ENCODE results near the gene PGAP1. TPM values are rescaled to one million over a fixed set of nuclear protein-coding genes. Genes with fewer than 3 reads are reported as not detected.

The PGAP1 gene
- total and polyA plus RNA-seq, 2 donors (not counting 1 experiment from before 2014, with no cell fraction given) = 0.25 to 21.8 TPM

DNA sequence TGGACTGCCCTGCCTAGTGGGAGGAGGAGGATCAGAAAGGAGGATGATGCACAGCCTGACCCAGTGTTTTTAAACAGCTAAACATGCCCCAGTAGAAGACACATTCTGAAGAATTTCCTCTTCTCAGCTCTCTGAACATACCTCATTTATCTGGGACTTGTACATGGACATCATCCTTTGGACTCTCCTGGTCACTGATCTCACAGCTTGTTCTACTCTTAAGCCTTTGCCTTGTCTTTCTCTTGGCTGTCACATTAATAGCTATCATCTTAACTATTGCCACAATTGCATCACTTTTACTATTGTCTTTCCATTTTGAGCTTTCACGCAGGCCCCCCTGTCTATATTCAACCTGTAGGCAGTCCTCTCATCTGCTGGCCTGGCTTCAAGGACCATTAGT is 42.0 kb upstream of the PGAP1 start:
- CTCF ChIA-PET = no interaction called here
- WGBS (ENCODE audit: insufficient coverage) = no CpG with 5 or more reads among the region's 1 CpG

DNA sequence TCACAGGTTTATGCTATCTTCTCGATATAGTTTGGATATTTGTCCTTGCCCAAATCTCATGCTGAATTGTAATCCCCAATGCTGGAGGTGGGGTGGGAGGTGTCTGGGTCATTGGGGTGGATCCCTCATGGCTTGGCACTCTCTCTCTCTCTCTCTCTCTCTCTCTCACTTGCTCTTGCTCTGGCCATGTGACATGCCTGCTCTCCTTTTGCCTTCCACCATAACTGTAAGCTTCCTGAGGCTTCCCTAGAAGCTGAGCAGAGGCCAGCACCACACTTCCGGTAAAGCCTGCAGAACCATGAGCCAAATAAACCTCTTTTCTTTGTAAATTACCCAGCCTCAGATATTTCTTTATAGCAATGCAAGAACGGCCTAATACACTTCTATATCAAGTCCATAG is 41.3 kb upstream of the PGAP1 start:
- Mint-ChIP-seq H3K9me3 (ENCODE audit: insufficient read depth) (no peaks in the 10 kb centered on the region), H3K27ac (no peak overlapping the region), H3K4me3 (no peak overlapping the region), H3K27me3 (no peaks in the 10 kb centered on the region), H3K4me1 (no peaks in the 10 kb centered on the region)
- H2AFZ ChIP-seq (ENCODE audit: insufficient read depth, low read depth, low read length, poor library complexity, severe bottlenecking) = no peak overlapping the region
- no peak overlapping the region for H3K27ac ChIP-seq (ENCODE audit: low read length in 2 of 2)
- H3K9ac ChIP-seq (ENCODE audit: low read length) = no peak overlapping the region
- H3K4me2 ChIP-seq (replicated peaks; ENCODE audit: low read depth, low read length, poor library complexity, severe bottlenecking) = no peak overlapping the region
- ATAC-seq (ENCODE audit: low read depth) (no peak), DNase-seq (no peak)
- TF ChIP-seq EZH2 (IDR thresholded peaks at IDR 0.05; ENCODE audit: borderline replicate concordance, insufficient read depth, low read depth, low read length, poor library complexity, severe bottlenecking) = no peak
- TF ChIP-seq, protein P1, sequence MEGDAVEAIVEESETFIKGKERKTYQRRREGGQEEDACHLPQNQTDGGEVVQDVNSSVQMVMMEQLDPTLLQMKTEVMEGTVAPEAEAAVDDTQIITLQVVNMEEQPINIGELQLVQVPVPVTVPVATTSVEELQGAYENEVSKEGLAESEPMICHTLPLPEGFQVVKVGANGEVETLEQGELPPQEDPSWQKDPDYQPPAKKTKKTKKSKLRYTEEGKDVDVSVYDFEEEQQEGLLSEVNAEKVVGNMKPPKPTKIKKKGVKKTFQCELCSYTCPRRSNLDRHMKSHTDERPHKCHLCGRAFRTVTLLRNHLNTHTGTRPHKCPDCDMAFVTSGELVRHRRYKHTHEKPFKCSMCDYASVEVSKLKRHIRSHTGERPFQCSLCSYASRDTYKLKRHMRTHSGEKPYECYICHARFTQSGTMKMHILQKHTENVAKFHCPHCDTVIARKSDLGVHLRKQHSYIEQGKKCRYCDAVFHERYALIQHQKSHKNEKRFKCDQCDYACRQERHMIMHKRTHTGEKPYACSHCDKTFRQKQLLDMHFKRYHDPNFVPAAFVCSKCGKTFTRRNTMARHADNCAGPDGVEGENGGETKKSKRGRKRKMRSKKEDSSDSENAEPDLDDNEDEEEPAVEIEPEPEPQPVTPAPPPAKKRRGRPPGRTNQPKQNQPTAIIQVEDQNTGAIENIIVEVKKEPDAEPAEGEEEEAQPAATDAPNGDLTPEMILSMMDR (IDR thresholded peaks at IDR 0.05) = no peak
- no peak overlapping the region for H3K4me3 ChIP-seq (ENCODE audit: control extremely low read depth in 1 of 5, extremely low read depth in 1 of 5, insufficient read depth in 1 of 5, low read depth in 2 of 5, low read length in 4 of 5)
- H3K4me1 ChIP-seq (ENCODE audit: control insufficient read depth in 2 of 2, insufficient read depth in 2 of 2, low read length in 2 of 2) = no peaks in the 10 kb centered on the region
- no peaks in the 10 kb centered on the region for H3K36me3 ChIP-seq (replicated peaks in 1 of 2; ENCODE audit: control extremely low read depth in 1 of 2, control insufficient read depth in 1 of 2, extremely low read depth in 1 of 2, insufficient read depth in 2 of 2, low read length in 1 of 2)
- no peaks in the 10 kb centered on the region for H3K27me3 ChIP-seq (replicated peaks in 1 of 4; ENCODE audit: control extremely low read depth in 1 of 4, control insufficient read depth in 3 of 4, insufficient read depth in 4 of 4, low read length in 3 of 4)
- no peaks in the 10 kb centered on the region for H3K9me3 ChIP-seq (ENCODE audit: control extremely low read depth in 1 of 3, control insufficient read depth in 2 of 3, insufficient read depth in 1 of 3, low read length in 2 of 3)
- no peaks in the 10 kb centered on the region for H4K20me1 ChIP-seq (ENCODE audit: control insufficient read depth, insufficient read depth, low read length, poor library complexity, severe bottlenecking)
- intact Hi-C loops (cut with micrococcal nuclease) = no loop called here
- CTCF ChIA-PET = no interaction called here
- 100% methylated on average over 1 of the region's 3 CpGs for WGBS (ENCODE audit: insufficient coverage)
- H3K79me2 ChIP-seq (ENCODE audit: control insufficient read depth, insufficient read depth, low read length) = no peaks in the 10 kb centered on the region
- POLR2A ChIA-PET = interaction anchor here (0.6 kb wide), 1 partner anchor 43 kb away, joined by 3 read pairs; no protein-coding TSS in a partner anchor

More for the DNA sequence above, 42.0 kb upstream of the PGAP1 start:
- intact Hi-C loops (cut with micrococcal nuclease) = no loop called here
- Mint-ChIP-seq H3K27me3 (no peaks in the 10 kb centered on the region), H3K4me3 (no peak overlapping the region), H3K4me1 (no peaks in the 10 kb centered on the region), H3K27ac (no peak overlapping the region), H3K9me3 (ENCODE audit: insufficient read depth) (no peaks in the 10 kb centered on the region)
- no peak overlapping the region for H3K27ac ChIP-seq (ENCODE audit: low read length in 2 of 2)
- TF ChIP-seq, protein P1 (IDR thresholded peaks at IDR 0.05) = no peak
- TF ChIP-seq EZH2 (IDR thresholded peaks at IDR 0.05; ENCODE audit: borderline replicate concordance, insufficient read depth, low read depth, low read length, poor library complexity, severe bottlenecking) = no peak
- no peaks in the 10 kb centered on the region for H3K36me3 ChIP-seq (replicated peaks in 1 of 2; ENCODE audit: control extremely low read depth in 1 of 2, control insufficient read depth in 1 of 2, extremely low read depth in 1 of 2, insufficient read depth in 2 of 2, low read length in 1 of 2)
- no peaks in the 10 kb centered on the region for H3K9me3 ChIP-seq (ENCODE audit: control extremely low read depth in 1 of 3, control insufficient read depth in 2 of 3, insufficient read depth in 1 of 3, low read length in 2 of 3)
- no peak overlapping the region for H3K9ac ChIP-seq (ENCODE audit: low read length)
- POLR2A ChIA-PET = no interaction called here
- no peaks in the 10 kb centered on the region for H3K79me2 ChIP-seq (ENCODE audit: control insufficient read depth, insufficient read depth, low read length)
- H3K4me3 ChIP-seq (ENCODE audit: control extremely low read depth in 1 of 5, extremely low read depth in 1 of 5, insufficient read depth in 1 of 5, low read depth in 2 of 5, low read length in 4 of 5) = no peak overlapping the region
- ATAC-seq (ENCODE audit: low read depth) (no peak), DNase-seq (no peak)
- H2AFZ ChIP-seq (ENCODE audit: insufficient read depth, low read depth, low read length, poor library complexity, severe bottlenecking) = no peak overlapping the region
- no peak overlapping the region for H3K4me2 ChIP-seq (replicated peaks; ENCODE audit: low read depth, low read length, poor library complexity, severe bottlenecking)
- no peaks in the 10 kb centered on the region for H3K4me1 ChIP-seq (ENCODE audit: control insufficient read depth in 2 of 2, insufficient read depth in 2 of 2, low read length in 2 of 2)
- no peaks in the 10 kb centered on the region for H4K20me1 ChIP-seq (ENCODE audit: control insufficient read depth, insufficient read depth, low read length, poor library complexity, severe bottlenecking)
- no peaks in the 10 kb centered on the region for H3K27me3 ChIP-seq (replicated peaks in 1 of 4; ENCODE audit: control extremely low read depth in 1 of 4, control insufficient read depth in 3 of 4, insufficient read depth in 4 of 4, low read length in 3 of 4)
